VCaP (cell line): ENCODE data around the gene C3orf20.

Experiments
- H3K27ac ChIP-seq: fragments of 450-650 bp; 2 replicates; pipeline ENCODE4 v1.5.1; 2017
- CTCF ChIP-seq: fragments of 450-650 bp; conservative IDR thresholded peaks from 2 replicates; pipeline ENCODE4 v1.5.1; 2017; ENCODE audit warnings: mild to moderate bottlenecking, moderate library complexity

C3orf20 gene

GRCh38 chr3:14799146-14799545 lies 124.2 kb downstream of the C3orf20 start:
- H3K27ac ChIP-seq, result no peak overlapping the region
- no peak for TF ChIP-seq CTCF

- no peak overlapping the region for H3K27ac ChIP-seq
- no peak for TF ChIP-seq CTCF
These were observed 126.1 kb downstream of the C3orf20 start for GRCh38 chr3:14801031-14801430.

- no peak for TF ChIP-seq CTCF
- H3K27ac ChIP-seq, result no peak overlapping the region
These were observed 126.9 kb downstream of the C3orf20 start for GRCh38 chr3:14801668-14802380.

GRCh38 chr3:14802381-14802731 lies 127.4 kb downstream of the C3orf20 start:
- TF ChIP-seq CTCF, result no peak

GRCh38 chr3:14803101-14803980 lies 128.4 kb downstream of the C3orf20 start:
- no peak for TF ChIP-seq CTCF
- H3K27ac ChIP-seq, result no peak overlapping the region

More at GRCh38 chr3:14802381-14802731, 127.4 kb downstream of the C3orf20 start:
- no peak overlapping the region for H3K27ac ChIP-seq

GRCh38 chr3:14803981-14804834 lies 129.3 kb downstream of the C3orf20 start:
- no peak for TF ChIP-seq CTCF
- H3K27ac ChIP-seq, result no peak overlapping the region
